RWPE2 (cell line): ENCODE data around the gene RPP25L.

Source experiments
- ATAC-seq: fragments of 200-7000 bp; cut with Tn5 transposase; 3 replicates; pipeline ENCODE4 v1.9.1; 2021; ENCODE audit warnings: low read depth
- DNase-seq: peaks from one replicate; pipeline ENCODE4 v3.0.0-alpha.2; 2020; ENCODE audit warnings: low spot score
- H3K27ac ChIP-seq: fragments of 450-650 bp; 2 replicates; pipeline ENCODE4 v1.5.1; 2017; ENCODE audit warnings: mild to moderate bottlenecking; ENCODE audit not compliant: poor library complexity, severe bottlenecking
- H3K27me3 ChIP-seq: fragments of 250-450 bp; sonication (Bioruptor Pico); 2 replicates; pipeline ENCODE4 v1.5.1; 2021; ENCODE audit warnings: mild to moderate bottlenecking, moderate library complexity; ENCODE audit not compliant: insufficient read depth, poor library complexity, severe bottlenecking
- H3K36me3 ChIP-seq: fragments of 250-450 bp; sonication (Bioruptor Pico); 2 replicates; pipeline ENCODE4 v1.5.1; 2020; ENCODE audit warnings: low read depth, mild to moderate bottlenecking, moderate library complexity
- H3K4me1 ChIP-seq: fragments of 250-450 bp; sonication (Bioruptor Pico); 2 replicates; pipeline ENCODE4 v1.5.1; 2021; ENCODE audit warnings: mild to moderate bottlenecking, moderate library complexity; ENCODE audit not compliant: insufficient read depth, poor library complexity, severe bottlenecking
- H3K4me3 ChIP-seq: fragments of 250-450 bp; sonication (Bioruptor Pico); 2 replicates; pipeline ENCODE4 v1.5.1; 2021; ENCODE audit warnings: mild to moderate bottlenecking, moderate library complexity; ENCODE audit not compliant: severe bottlenecking
- H3K9me3 ChIP-seq: fragments of 250-450 bp; sonication (Bioruptor Pico); 2 replicates; pipeline ENCODE4 v1.5.1; 2021; ENCODE audit warnings: mild to moderate bottlenecking, moderate library complexity; ENCODE audit not compliant: severe bottlenecking
- CTCF ChIP-seq: fragments of 450-650 bp; IDR thresholded peaks from one replicate; pipeline ENCODE4 v1.5.1; 2017; ENCODE audit warnings: mild to moderate bottlenecking, moderate library complexity; ENCODE audit not compliant: poor library complexity, severe bottlenecking

Gene RPP25L

DNA sequence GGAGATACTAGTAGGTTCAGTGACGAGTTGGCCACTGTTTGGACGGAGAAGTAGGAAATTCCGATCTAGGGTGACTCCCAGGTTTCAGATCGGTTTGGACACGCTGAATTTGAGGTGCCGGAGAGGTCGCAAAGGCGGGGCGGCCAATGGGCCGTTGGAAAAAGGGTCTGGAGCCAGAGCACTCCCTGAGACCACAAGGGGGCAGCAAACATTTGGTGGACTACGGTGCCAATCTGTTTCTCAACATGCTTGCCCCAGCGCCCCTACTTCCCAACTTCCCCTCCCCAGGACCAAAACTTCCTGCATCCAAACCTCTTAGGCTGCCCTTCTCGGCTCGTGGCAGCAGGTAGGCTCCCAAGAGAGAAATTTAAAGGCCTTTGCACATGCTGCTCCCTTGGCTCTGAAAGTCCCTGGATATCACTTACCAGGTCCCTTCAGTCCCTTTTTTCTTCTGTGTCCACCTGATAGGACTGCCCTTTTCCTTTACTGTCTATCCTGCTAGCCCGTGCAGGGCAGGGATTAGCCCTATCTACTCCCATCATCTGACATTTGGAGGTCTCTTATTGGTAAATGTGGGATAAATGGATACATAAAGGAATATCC, 992 bp upstream of the RPP25L start:
- Histone ChIP-seq H3K27me3 (no peaks in the 10 kb centered on the region), H3K36me3 (no peaks in the 10 kb centered on the region; the same call in 1 of the 2 replicates), H3K4me1 (no peaks in the 10 kb centered on the region), H3K9me3 (no peaks in the 10 kb centered on the region), H3K4me3 (peak overlapping the region; percentile 57), H3K27ac (peak overlapping the region; percentile 73)
- peak; percentile 90 for TF ChIP-seq CTCF
- ATAC-seq (peak; percentile 68), DNase-seq (no peak)

- Histone ChIP-seq H3K4me3 (peak overlapping the region; percentile 57), H3K27me3 (no peaks in the 10 kb centered on the region), H3K4me1 (no peaks in the 10 kb centered on the region), H3K9me3 (no peaks in the 10 kb centered on the region), H3K36me3 (no peaks in the 10 kb centered on the region), H3K27ac (peak overlapping the region; percentile 73)
- ATAC-seq = peak; percentile 2; the same call in 1 of the 3 replicates
- no peak for DNase-seq
- TF ChIP-seq CTCF = no peak
Measured at GRCh38 chr9:34611251-34611810, 566 bp downstream of the RPP25L start.

DNA sequence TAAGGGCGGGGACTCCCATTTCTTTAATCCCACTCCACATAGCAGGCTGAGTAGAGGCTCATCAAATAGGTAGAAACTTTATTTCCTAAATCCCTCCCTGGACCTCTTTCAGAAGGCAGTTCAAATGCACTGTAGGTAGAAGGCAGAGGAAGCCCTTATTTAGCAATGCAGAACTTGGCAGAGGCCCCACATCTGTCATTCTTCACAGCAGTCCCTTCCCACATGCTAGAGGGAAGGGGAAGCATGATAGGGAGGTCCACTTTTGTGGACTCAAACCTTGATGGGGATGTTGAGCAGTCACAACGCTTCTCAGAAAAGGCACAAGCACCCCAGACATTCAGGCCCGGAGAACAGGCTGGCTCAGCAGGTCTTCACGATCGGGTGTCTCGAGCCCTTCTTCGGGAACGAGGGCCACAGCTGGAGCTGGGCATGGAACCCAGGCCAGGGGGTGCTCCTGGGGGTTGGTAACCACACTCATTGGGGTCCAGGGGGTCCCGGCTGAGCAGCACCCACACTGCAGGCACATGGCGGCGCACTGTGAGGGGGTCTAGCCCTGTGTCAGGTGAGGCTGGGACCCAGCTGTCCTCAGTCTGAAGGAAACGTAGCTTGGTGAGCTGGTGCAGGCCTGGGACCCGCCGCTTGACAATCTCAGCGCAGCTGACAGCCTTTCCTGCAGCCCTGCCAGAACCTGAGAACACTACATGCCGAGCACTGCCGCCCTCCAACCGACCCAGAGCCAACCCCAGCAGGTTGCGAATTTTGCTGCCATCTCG, 1.3 kb downstream of the RPP25L start:
- Histone ChIP-seq H3K27me3 (no peaks in the 10 kb centered on the region), H3K27ac (peak overlapping the region; percentile 73), H3K4me3 (peak overlapping the region; percentile 57), H3K36me3 (no peaks in the 10 kb centered on the region), H3K9me3 (no peaks in the 10 kb centered on the region), H3K4me1 (no peaks in the 10 kb centered on the region)
- no peak for TF ChIP-seq CTCF
- no peak for DNase-seq
- ATAC-seq = no peak

DNA sequence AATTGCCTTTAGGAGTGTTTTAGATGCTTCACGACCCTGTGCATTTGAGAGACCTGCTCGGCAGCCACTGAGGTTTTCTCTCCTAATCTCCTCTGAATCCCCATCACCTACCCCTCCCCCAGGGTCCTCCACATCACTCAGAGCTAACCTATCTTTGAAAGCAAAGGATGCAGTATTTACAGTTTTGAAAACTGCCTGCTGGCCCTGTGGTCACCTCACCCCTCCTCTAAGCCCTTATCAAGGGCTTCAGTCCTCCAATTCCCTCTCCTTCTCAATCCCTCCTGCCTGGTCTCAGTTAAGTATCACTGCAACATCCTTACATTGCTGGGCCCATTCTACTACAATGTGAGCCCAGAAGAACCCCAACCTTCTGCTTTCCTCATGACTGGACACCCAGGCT, 4.6 kb downstream of the RPP25L start:
- H3K4me1 ChIP-seq = no peaks in the 10 kb centered on the region
- no peak for TF ChIP-seq CTCF
- H3K27me3 ChIP-seq = no peaks in the 10 kb centered on the region
- no peak overlapping the region for H3K4me3 ChIP-seq
- DNase-seq = no peak
- H3K9me3 ChIP-seq = no peaks in the 10 kb centered on the region
- no peaks in the 10 kb centered on the region for H3K36me3 ChIP-seq
- H3K27ac ChIP-seq = no peak overlapping the region
- ATAC-seq = no peak
